Measurements from ENCODE around the gene KCNMA1. TPM values are rescaled to one million over a fixed set of nuclear protein-coding genes. Genes with fewer than 3 reads are reported as not detected.

The KCNMA1 gene
- polyA plus RNA-seq, 1 donor from 2014 or later: 60.8 TPM

- no peak overlapping the region for H3K4me2 ChIP-seq (ENCODE audit: low read length)
- no peaks in the 10 kb centered on the region for H3K27me3 ChIP-seq (ENCODE audit: insufficient read depth, low read depth, low read length)
- no peak overlapping the region for H3K4me3 ChIP-seq (ENCODE audit: low read length)
- no peaks in the 10 kb centered on the region for H3F3A ChIP-seq (ENCODE audit: insufficient read depth, low read length, poor library complexity, severe bottlenecking)
- no peak overlapping the region for H3K27ac ChIP-seq (ENCODE audit: low read length)
- no peaks in the 10 kb centered on the region for H3K9me3 ChIP-seq (ENCODE audit: low read length)
- H4K20me1 ChIP-seq (ENCODE audit: insufficient read depth): no peaks in the 10 kb centered on the region
- no peaks in the 10 kb centered on the region for H3K79me2 ChIP-seq (replicated peaks; ENCODE audit: insufficient read depth, low read length)
- no peaks in the 10 kb centered on the region for H3K36me3 ChIP-seq (ENCODE audit: insufficient read depth, low read length)
- no peaks in the 10 kb centered on the region for H3K9me2 ChIP-seq (ENCODE audit: insufficient read depth, low read length)
- H2AFZ ChIP-seq (ENCODE audit: low read depth, low read length): no peak overlapping the region
- no peak for TF ChIP-seq SMC3 (conservative IDR thresholded peaks at IDR 0.05; ENCODE audit: poor library complexity)
- no peak for TF ChIP-seq POLR2AphosphoS5 (IDR thresholded peaks at IDR 0.05)
- no peak for TF ChIP-seq EZH2 (IDR thresholded peaks at IDR 0.05; ENCODE audit: borderline replicate concordance, insufficient read depth, low read length, poor library complexity, severe bottlenecking)
- no peak for TF ChIP-seq TAF1 (IDR thresholded peaks at IDR 0.05; ENCODE audit: low read depth)
- no peak for TF ChIP-seq RAD21 (conservative IDR thresholded peaks at IDR 0.05)
- TF ChIP-seq MXI1 (conservative IDR thresholded peaks at IDR 0.05; ENCODE audit: poor library complexity, severe bottlenecking): no peak
- TF ChIP-seq EP300 (conservative IDR thresholded peaks at IDR 0.05; ENCODE audit: poor library complexity, severe bottlenecking): no peak
- no peak for TF ChIP-seq CTCF (IDR thresholded peaks at IDR 0.05; ENCODE audit: poor library complexity, severe bottlenecking)
- TF ChIP-seq REST (IDR thresholded peaks at IDR 0.05; ENCODE audit: borderline replicate concordance): no peak
- no peak overlapping the region for H3K9ac ChIP-seq (ENCODE audit: low read length)
Observed at GRCh38 chr10:77675347-77675746, 37.7 kb upstream of the KCNMA1 start.

GRCh38 chr10:77673515-77674140 lies 36.0 kb upstream of the KCNMA1 start:
- TF ChIP-seq EZH2 (IDR thresholded peaks at IDR 0.05; ENCODE audit: borderline replicate concordance, insufficient read depth, low read length, poor library complexity, severe bottlenecking) (no peak), EP300 (conservative IDR thresholded peaks at IDR 0.05; ENCODE audit: poor library complexity, severe bottlenecking) (no peak), REST (IDR thresholded peaks at IDR 0.05; ENCODE audit: borderline replicate concordance) (no peak), MXI1 (conservative IDR thresholded peaks at IDR 0.05; ENCODE audit: poor library complexity, severe bottlenecking) (no peak)
- no peaks in the 10 kb centered on the region for H3K36me3 ChIP-seq (ENCODE audit: insufficient read depth, low read length)
- H3K9me2 ChIP-seq (ENCODE audit: insufficient read depth, low read length): no peaks in the 10 kb centered on the region
- no peak overlapping the region for H3K9ac ChIP-seq (ENCODE audit: low read length)
- H2AFZ ChIP-seq (ENCODE audit: low read depth, low read length): no peak overlapping the region
- no peaks in the 10 kb centered on the region for H3K27me3 ChIP-seq (ENCODE audit: insufficient read depth, low read depth, low read length)
- no peaks in the 10 kb centered on the region for H3F3A ChIP-seq (ENCODE audit: insufficient read depth, low read length, poor library complexity, severe bottlenecking)
- H3K4me2 ChIP-seq (ENCODE audit: low read length): no peak overlapping the region
- no peaks in the 10 kb centered on the region for H3K79me2 ChIP-seq (replicated peaks; ENCODE audit: insufficient read depth, low read length)
- H4K20me1 ChIP-seq (ENCODE audit: insufficient read depth): no peaks in the 10 kb centered on the region
- H3K4me3 ChIP-seq (ENCODE audit: low read length): no peak overlapping the region
- H3K9me3 ChIP-seq (ENCODE audit: low read length): no peaks in the 10 kb centered on the region
- H3K27ac ChIP-seq (ENCODE audit: low read length): no peak overlapping the region

All from neural cell (in vitro differentiated cells).